HepG2 (cell line): Measurements from ENCODE around the gene UBXN1. TPM values are rescaled to one million over a fixed set of nuclear protein-coding genes. Genes with fewer than 3 reads are reported as not detected.
A peak's percentile ranks its signal among the peaks of the same experiment; 100 is the strongest.

Experiments used
- CBX1 ChIP-seq: IDR thresholded peaks from one replicate; pipeline ENCODE4 v1.6.1; 2016; ENCODE audit warnings: antibody characterized with exemption, low read depth
- FOXM1 ChIP-seq: sonication (generic); formaldehyde crosslinking; IDR thresholded peaks from 2 replicates; pipeline ENCODE4 v1.5.0; 2020; ENCODE audit warnings: missing genetic modification reagents
- HOXA3 ChIP-seq: sonication (generic); formaldehyde crosslinking; IDR thresholded peaks from 2 replicates; pipeline ENCODE4 v1.5.0; 2020; ENCODE audit warnings: missing genetic modification reagents
- HOXA9 ChIP-seq: sonication (generic); formaldehyde crosslinking; IDR thresholded peaks from 2 replicates; pipeline ENCODE4 v1.8.1; 2022; ENCODE audit warnings: missing genetic modification reagents, mild to moderate bottlenecking, moderate library complexity, borderline replicate concordance
- KDM2A ChIP-seq: sonication (generic); formaldehyde crosslinking; IDR thresholded peaks from 2 replicates; pipeline ENCODE4 v1.4.0; 2020; ENCODE audit warnings: low read depth, missing genetic modification reagents, borderline replicate concordance
- NFKBIZ ChIP-seq: IDR thresholded peaks from 2 replicates; pipeline ENCODE4 v1.6.1; 2018; ENCODE audit warnings: missing genetic modification reagents, missing compliant biosample characterization
- PAX8 ChIP-seq: sonication (generic); formaldehyde crosslinking; IDR thresholded peaks from 2 replicates; pipeline ENCODE4 v1.8.0; 2022; ENCODE audit warnings: mild to moderate bottlenecking, missing genetic modification reagents, borderline replicate concordance
- RFXANK ChIP-seq: IDR thresholded peaks from 2 replicates; pipeline ENCODE4 v1.6.1; 2016
- YEATS4 ChIP-seq: sonication (generic); formaldehyde crosslinking; IDR thresholded peaks from 2 replicates; pipeline ENCODE4 v1.4.0; 2020; ENCODE audit warnings: missing genetic modification reagents, borderline replicate concordance
- ZNF234 ChIP-seq: sonication (generic); formaldehyde crosslinking; conservative IDR thresholded peaks from 2 replicates; pipeline ENCODE4 v1.5.1; 2020; ENCODE audit warnings: mild to moderate bottlenecking, missing genetic modification reagents
- ZNF343 ChIP-seq: sonication (generic); formaldehyde crosslinking; IDR thresholded peaks from 2 replicates; pipeline ENCODE4 v1.4.0; 2020; ENCODE audit warnings: mild to moderate bottlenecking, missing genetic modification reagents
- ZNF546 ChIP-seq: sonication (generic); formaldehyde crosslinking; conservative IDR thresholded peaks from 2 replicates; pipeline ENCODE4 v1.8.1; 2023; ENCODE audit warnings: mild to moderate bottlenecking, missing genetic modification reagents
- ZNF547 ChIP-seq: sonication (generic); formaldehyde crosslinking; IDR thresholded peaks from 2 replicates; pipeline ENCODE4 v1.5.1; 2020; ENCODE audit warnings: mild to moderate bottlenecking, missing genetic modification reagents
- ZNF644 ChIP-seq: IDR thresholded peaks from 2 replicates; pipeline ENCODE4 v1.6.1; 2016; ENCODE audit warnings: low read depth
- ZNF768 ChIP-seq: sonication (generic); formaldehyde crosslinking; IDR thresholded peaks from 2 replicates; pipeline ENCODE4 v1.4.0; 2020; ENCODE audit warnings: missing genetic modification reagents
- polyA plus RNA-seq, 8 experiments: library from polyadenylated mRNA; depleted of rRNA in 3 of 8; stranded (reverse) in 7 of 8; unstranded in 1 of 8; fragments of >200 nt; fragmentation: Illumina TruSeq in 4 of 8; extraction: Trizol in 4 of 8; gene quantifications; 2 replicates each; pipeline versions ENCODE4 v1.2.1 to v1.2.3, GENCODE V29; 2011 to 2016; ENCODE audit warnings: low read depth in 4 of 8, missing spikeins in 1 of 8, mixed read lengths in 1 of 8; ENCODE audit not compliant: insufficient read depth in 1 of 8
- total RNA-seq, 5 experiments: library from RNA; depleted of rRNA; stranded (reverse); fragments of >200 nt; fragmentation: Illumina TruSeq; extraction: Trizol; gene quantifications; 2 replicates each; pipeline ENCODE4 v1.2.3, GENCODE V29; 2016; ENCODE audit warnings: low read depth in 1 of 5
- TF ChIP-seq, protein P1 (sequence below): sonication (generic); formaldehyde crosslinking; IDR thresholded peaks from 2 replicates; pipeline ENCODE4 v1.5.1; 2020; ENCODE audit warnings: mild to moderate bottlenecking, missing genetic modification reagents
- TF ChIP-seq, protein P2 (sequence below): sonication (generic); formaldehyde crosslinking; IDR thresholded peaks from 2 replicates; pipeline ENCODE4 v1.4.0; 2020; ENCODE audit warnings: mild to moderate bottlenecking, low read depth, missing genetic modification reagents
- TF ChIP-seq, protein P3 (sequence below): sonication (generic); formaldehyde crosslinking; IDR thresholded peaks from 2 replicates; pipeline ENCODE4 v1.5.0; 2020; ENCODE audit warnings: missing genetic modification reagents
- TF ChIP-seq, protein P4 (sequence below): fragments of 450-650 bp; IDR thresholded peaks from 2 replicates; pipeline ENCODE4 v1.6.1; 2017
- TF ChIP-seq, protein P5 (sequence below): sonication (generic); formaldehyde crosslinking; IDR thresholded peaks from 2 replicates; pipeline ENCODE4 v1.5.1; 2020; ENCODE audit warnings: mild to moderate bottlenecking, missing genetic modification reagents, borderline replicate concordance

UBXN1 gene
- total and polyA plus RNA-seq, 2 of the 13 experiments (the other 11 are each of a cell fraction or from before 2014, with no cell fraction given), result 47.5 to 52.4 TPM

DNA sequence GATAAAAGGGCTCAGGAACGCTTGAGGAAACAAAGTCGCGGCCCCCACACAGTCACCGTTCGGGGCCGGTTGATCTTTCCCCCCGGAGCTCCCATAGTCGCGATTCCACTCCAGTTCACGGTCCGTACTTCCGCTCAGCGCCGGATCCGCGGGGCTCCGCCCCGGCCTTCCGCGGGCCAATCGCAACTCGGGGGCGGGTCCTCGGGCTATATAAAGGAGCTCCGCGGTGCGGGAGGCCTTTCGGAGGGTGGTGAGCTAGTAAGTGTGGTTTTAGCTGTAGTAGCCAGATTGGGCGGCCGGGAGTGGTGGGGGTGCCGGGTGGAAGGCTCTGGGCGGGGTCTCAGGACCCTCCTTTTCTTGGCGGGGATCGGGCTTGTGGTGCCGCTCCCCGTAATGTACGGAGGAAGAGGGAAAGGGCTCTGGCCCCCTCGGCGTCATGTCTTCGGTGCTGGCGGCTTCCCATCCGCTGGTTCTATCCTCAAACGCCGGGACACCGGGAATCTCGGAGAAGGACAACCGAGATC lies 13.7 kb downstream of the UBXN1 start, which contains the start of the genes C11orf98 and CSKMT (continued):
- TF ChIP-seq, protein P1, sequence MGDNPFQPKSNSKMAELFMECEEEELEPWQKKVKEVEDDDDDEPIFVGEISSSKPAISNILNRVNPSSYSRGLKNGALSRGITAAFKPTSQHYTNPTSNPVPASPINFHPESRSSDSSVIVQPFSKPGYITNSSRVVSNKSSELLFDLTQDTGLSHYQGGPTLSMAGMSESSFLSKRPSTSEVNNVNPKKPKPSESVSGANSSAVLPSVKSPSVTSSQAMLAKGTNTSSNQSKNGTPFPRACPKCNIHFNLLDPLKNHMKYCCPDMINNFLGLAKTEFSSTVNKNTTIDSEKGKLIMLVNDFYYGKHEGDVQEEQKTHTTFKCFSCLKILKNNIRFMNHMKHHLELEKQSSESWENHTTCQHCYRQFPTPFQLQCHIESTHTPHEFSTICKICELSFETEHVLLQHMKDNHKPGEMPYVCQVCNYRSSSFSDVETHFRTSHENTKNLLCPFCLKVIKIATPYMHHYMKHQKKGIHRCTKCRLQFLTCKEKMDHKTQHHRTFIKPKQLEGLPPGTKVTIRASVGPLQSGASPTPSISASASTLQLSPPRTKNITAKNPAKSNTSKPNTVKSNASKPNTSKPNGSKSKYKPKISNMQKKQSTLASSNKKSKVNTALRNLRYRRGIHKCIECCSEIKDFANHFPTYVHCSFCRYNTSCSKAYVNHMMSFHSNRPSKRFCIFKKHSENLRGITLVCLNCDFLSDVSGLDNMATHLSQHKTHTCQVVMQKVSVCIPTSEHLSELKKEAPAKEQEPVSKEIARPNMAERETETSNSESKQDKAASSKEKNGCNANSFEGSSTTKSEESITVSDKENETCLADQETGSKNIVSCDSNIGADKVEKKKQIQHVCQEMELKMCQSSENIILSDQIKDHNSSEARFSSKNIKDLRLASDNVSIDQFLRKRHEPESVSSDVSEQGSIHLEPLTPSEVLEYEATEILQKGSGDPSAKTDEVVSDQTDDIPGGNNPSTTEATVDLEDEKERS (CRISPR knock-in tag), result 0 out of 2 replicates have a peak, but pooled peaks have one; percentile 9
- TF ChIP-seq YEATS4 (0 out of 2 replicates have a peak, but pooled peaks have one; percentile 38), CBX1 (peak; percentile 92), HOXA9 (CRISPR knock-in tag) (no peak), HOXA3 (CRISPR knock-in tag) (peak; percentile 20; the same call in 1 of the 2 replicates), PAX8 (CRISPR knock-in tag) (0 out of 2 replicates have a peak, but pooled peaks have one; percentile 49), ZNF547 (peak; percentile 55; the same call in 1 of the 2 replicates), KDM2A (CRISPR knock-in tag) (peak; percentile 98), ZNF343 (CRISPR knock-in tag) (0 out of 2 replicates have a peak, but pooled peaks have one; percentile 54), RFXANK (CRISPR knock-in tag) (no peak), ZNF546 (CRISPR knock-in tag) (peak; percentile 49; the same call in 1 of the 2 replicates), FOXM1 (CRISPR knock-in tag) (no peak), ZNF234 (CRISPR knock-in tag) (0 out of 2 replicates have a peak, but pooled peaks have one; percentile 13), NFKBIZ (CRISPR knock-in tag) (no peak; the same call in 1 of the 2 replicates), ZNF768 (CRISPR knock-in tag) (no peak; the same call in 1 of the 2 replicates), ZNF644 (CRISPR knock-in tag) (no peak)
- TF ChIP-seq, protein P2, sequence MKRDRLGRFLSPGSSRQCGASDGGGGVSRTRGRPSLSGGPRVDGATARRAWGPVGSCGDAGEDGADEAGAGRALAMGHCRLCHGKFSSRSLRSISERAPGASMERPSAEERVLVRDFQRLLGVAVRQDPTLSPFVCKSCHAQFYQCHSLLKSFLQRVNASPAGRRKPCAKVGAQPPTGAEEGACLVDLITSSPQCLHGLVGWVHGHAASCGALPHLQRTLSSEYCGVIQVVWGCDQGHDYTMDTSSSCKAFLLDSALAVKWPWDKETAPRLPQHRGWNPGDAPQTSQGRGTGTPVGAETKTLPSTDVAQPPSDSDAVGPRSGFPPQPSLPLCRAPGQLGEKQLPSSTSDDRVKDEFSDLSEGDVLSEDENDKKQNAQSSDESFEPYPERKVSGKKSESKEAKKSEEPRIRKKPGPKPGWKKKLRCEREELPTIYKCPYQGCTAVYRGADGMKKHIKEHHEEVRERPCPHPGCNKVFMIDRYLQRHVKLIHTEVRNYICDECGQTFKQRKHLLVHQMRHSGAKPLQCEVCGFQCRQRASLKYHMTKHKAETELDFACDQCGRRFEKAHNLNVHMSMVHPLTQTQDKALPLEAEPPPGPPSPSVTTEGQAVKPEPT (CRISPR knock-in tag), result 0 out of 2 replicates have a peak, but pooled peaks have one; percentile 37
- TF ChIP-seq, protein P3, sequence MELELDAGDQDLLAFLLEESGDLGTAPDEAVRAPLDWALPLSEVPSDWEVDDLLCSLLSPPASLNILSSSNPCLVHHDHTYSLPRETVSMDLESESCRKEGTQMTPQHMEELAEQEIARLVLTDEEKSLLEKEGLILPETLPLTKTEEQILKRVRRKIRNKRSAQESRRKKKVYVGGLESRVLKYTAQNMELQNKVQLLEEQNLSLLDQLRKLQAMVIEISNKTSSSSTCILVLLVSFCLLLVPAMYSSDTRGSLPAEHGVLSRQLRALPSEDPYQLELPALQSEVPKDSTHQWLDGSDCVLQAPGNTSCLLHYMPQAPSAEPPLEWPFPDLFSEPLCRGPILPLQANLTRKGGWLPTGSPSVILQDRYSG (CRISPR knock-in tag), result no peak
- TF ChIP-seq, protein P4, sequence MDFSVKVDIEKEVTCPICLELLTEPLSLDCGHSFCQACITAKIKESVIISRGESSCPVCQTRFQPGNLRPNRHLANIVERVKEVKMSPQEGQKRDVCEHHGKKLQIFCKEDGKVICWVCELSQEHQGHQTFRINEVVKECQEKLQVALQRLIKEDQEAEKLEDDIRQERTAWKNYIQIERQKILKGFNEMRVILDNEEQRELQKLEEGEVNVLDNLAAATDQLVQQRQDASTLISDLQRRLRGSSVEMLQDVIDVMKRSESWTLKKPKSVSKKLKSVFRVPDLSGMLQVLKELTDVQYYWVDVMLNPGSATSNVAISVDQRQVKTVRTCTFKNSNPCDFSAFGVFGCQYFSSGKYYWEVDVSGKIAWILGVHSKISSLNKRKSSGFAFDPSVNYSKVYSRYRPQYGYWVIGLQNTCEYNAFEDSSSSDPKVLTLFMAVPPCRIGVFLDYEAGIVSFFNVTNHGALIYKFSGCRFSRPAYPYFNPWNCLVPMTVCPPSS, result no peak
- TF ChIP-seq, protein P5, sequence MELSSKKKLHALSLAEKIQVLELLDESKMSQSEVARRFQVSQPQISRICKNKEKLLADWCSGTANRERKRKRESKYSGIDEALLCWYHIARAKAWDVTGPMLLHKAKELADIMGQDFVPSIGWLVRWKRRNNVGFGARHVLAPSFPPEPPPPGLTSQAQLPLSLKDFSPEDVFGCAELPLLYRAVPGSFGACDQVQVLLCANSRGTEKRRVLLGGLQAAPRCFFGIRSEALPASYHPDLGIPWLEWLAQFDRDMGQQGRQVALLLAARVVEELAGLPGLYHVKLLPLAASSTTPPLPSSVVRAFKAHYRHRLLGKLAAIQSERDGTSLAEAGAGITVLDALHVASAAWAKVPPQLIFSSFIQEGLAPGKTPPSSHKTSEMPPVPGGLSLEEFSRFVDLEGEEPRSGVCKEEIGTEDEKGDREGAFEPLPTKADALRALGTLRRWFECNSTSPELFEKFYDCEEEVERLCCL (CRISPR knock-in tag), result 0 out of 2 replicates have a peak, but pooled peaks have one; percentile 39
